GM13977 (cell line): ENCODE results near the gene CD101.

Source experiments
- DNase-seq: peaks from one replicate; pipeline ENCODE4 v3.0.0; 2012; ENCODE audit warnings: low spot score
- in situ Hi-C: fragments of 300-500 bp; cut with MboI; formaldehyde crosslinking; loops from one replicate; pipeline ENCODE4 v1.12.0; 2022; ENCODE audit warnings: low sequenced_read_pairs, low pct_unique_long_range_greater_than_20kb, mixed read lengths, inconsistent platforms; ENCODE audit not compliant: unreplicated experiment
- TF ChIP-seq, protein P1 (sequence below): IDR thresholded peaks from 2 replicates; pipeline ENCODE4 v1.5.1; 2012; ENCODE audit warnings: mild to moderate bottlenecking, control low read depth; ENCODE audit not compliant: insufficient read depth; ENCODE audit errors: extremely low read depth, missing control alignments

The CD101 gene

DNA sequence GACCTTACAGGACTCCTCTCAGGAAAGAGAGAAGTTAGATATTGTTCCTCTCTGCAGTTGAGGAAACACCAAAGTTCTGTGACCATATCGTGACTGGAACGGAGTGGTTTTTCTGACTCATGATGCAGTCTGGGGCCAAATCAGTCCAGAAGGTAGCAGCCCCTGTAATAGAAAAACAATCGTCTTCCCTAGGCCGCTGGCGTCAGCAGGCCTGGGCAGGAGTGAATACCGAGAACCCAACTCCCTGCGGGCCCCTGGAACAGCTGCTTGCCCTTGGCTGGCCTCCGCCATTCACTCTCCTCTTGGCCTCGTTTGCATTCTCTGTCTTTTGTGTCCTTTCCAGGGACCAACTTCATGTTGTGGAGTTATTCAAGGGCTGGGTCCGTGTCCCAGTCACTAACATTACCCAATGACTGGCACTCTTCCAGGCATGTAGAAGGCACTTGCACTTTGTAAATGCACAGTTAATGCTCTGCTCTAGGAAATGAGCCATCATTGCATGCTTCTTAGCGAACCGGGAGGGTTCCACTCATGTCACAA, 10.9 kb upstream of the CD101 start:
- DNase-seq, result no peak
- in situ Hi-C loops, result no loop called here
- TF ChIP-seq, protein P1, sequence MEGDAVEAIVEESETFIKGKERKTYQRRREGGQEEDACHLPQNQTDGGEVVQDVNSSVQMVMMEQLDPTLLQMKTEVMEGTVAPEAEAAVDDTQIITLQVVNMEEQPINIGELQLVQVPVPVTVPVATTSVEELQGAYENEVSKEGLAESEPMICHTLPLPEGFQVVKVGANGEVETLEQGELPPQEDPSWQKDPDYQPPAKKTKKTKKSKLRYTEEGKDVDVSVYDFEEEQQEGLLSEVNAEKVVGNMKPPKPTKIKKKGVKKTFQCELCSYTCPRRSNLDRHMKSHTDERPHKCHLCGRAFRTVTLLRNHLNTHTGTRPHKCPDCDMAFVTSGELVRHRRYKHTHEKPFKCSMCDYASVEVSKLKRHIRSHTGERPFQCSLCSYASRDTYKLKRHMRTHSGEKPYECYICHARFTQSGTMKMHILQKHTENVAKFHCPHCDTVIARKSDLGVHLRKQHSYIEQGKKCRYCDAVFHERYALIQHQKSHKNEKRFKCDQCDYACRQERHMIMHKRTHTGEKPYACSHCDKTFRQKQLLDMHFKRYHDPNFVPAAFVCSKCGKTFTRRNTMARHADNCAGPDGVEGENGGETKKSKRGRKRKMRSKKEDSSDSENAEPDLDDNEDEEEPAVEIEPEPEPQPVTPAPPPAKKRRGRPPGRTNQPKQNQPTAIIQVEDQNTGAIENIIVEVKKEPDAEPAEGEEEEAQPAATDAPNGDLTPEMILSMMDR, result no peak

GRCh38 chr1:116991171-116991845, 10.3 kb upstream of the CD101 start:
- TF ChIP-seq, protein P1, result no peak
- no peak for DNase-seq
- in situ Hi-C loops, result no loop called here

DNA sequence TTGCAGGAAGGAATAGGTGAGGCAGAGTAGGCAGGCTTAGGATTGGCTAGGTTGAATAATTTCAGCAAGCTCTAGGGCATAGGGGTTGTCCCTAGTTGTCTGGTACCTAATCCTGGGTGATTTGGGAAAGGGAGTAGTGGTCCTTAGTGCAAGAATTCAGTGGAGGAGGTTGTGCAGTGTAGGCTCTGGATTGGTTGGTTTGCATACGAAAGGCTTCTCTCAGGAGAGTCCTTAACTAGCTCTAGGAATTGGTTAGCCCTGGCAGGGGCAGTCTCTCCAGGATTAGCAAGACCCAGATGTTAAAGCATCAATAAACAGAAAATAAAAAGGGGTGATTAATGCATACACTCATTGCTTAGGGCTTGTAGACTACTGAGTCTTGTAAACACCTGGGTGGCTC, 9.6 kb upstream of the CD101 start:
- DNase-seq, result no peak
- in situ Hi-C loops, result no loop called here
- TF ChIP-seq, protein P1, result no peak

DNA sequence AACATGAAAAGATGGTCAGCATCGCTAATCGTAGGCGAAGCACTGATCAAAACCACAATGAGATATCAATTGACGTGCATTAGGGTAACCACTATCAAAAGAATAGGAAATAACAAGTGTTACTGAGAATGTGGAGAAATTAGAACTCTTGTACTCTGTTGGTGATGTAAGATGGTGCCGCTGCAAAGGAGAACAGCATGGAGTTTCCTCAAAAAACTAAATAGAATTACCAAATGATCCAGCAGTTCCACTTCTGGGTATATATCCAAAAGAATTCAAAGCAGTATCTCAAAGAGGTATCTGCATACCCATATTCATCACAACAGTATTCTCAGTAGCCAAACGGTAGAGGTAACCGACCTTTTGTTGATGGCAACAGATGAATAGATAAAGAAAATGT, 8.3 kb upstream of the CD101 start:
- in situ Hi-C loops, result no loop called here
- TF ChIP-seq, protein P1, result no peak
- DNase-seq, result no peak

DNA sequence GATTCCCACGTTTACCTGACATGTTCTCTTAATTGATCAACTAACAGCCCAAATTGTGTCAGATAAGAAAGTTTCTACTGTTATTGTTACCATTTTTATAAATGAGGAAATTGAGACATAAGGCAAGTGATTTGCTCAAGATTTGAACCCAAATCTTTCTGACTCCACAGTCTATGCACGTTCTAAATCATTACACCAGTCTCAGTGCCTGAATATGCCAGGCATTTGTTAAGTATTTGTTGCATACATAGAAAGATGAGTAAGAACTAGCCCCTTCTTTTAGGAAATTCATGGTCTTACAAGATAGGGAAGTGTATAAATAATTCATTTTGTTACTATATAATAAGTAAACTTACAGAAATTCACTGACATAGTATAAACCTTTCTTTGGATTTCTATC, 7.1 kb upstream of the CD101 start:
- TF ChIP-seq, protein P1, result no peak
- in situ Hi-C loops, result no loop called here
- DNase-seq, result no peak

GRCh38 chr1:116997066-116997465, 4.5 kb upstream of the CD101 start:
- TF ChIP-seq, protein P1, result no peak
- in situ Hi-C loops, result no loop called here
- DNase-seq, result no peak
